ENCODE measurements around the gene FLOT2. TPM values are rescaled to one million over a fixed set of nuclear protein-coding genes. Genes with fewer than 3 reads are reported as not detected.

FLOT2 gene
- total and polyA plus RNA-seq, 9 donors = 24.5 to 77.3 (median 75.3) TPM

Other genes with a start within 250 kb of the FLOT2 start
- gene SDF2, start 235.8 kb downstream of the FLOT2 start, total RNA-seq = 46.1 TPM
- 10 to 100 TPM; 35.5 to 50.4 (median 40.2) TPM for gene SDF2, start 235.8 kb downstream of the FLOT2 start, polyA plus RNA-seq (ENCODE audit: insufficient read depth in 1 of 8, insufficient read length in 8 of 8, low replicate concordance in 1 of 8)
- 28.1 TPM for gene SUPT6H, start 235.5 kb downstream of the FLOT2 start, total RNA-seq
- 10 to 100 TPM; 34.6 to 53.3 (median 44.2) TPM for gene SUPT6H, start 235.5 kb downstream of the FLOT2 start, polyA plus RNA-seq (ENCODE audit: insufficient read depth in 1 of 8, insufficient read length in 8 of 8, low replicate concordance in 1 of 8)
- 0.80 TPM for gene PROCA1, start 185.8 kb downstream of the FLOT2 start, total RNA-seq
- 1 to 10 TPM; 3.0 to 5.5 (median 3.2) TPM for gene PROCA1, start 185.8 kb downstream of the FLOT2 start, polyA plus RNA-seq (ENCODE audit: insufficient read depth in 1 of 8, insufficient read length in 8 of 8, low replicate concordance in 1 of 8)
- 86.4 TPM for gene RAB34, start 179.9 kb downstream of the FLOT2 start, total RNA-seq
- gene RAB34, start 179.9 kb downstream of the FLOT2 start, polyA plus RNA-seq (ENCODE audit: insufficient read depth in 1 of 8, insufficient read length in 8 of 8, low replicate concordance in 1 of 8) = 100 to 1,000 TPM in 2 of 8 donors, 10 to 100 TPM in 6; 67.9 to 106 (median 82.0) TPM
- gene RPL23A, start 177.7 kb downstream of the FLOT2 start, total RNA-seq = 2,275 TPM
- gene RPL23A, start 177.7 kb downstream of the FLOT2 start, polyA plus RNA-seq (ENCODE audit: insufficient read depth in 1 of 8, insufficient read length in 8 of 8, low replicate concordance in 1 of 8) = 1,000 to 10,000 TPM in 6 of 8 donors, 100 to 1,000 TPM in 2; 953 to 1,341 (median 1,138) TPM
- 2.3 TPM for gene TLCD1, start 171.5 kb downstream of the FLOT2 start, total RNA-seq
- gene TLCD1, start 171.5 kb downstream of the FLOT2 start, polyA plus RNA-seq (ENCODE audit: insufficient read depth in 1 of 8, insufficient read length in 8 of 8, low replicate concordance in 1 of 8) = 1 to 10 TPM; 3.7 to 5.6 (median 4.1) TPM
- 1.9 TPM for gene NEK8, start 168.9 kb downstream of the FLOT2 start, total RNA-seq
- gene NEK8, start 168.9 kb downstream of the FLOT2 start, polyA plus RNA-seq (ENCODE audit: insufficient read depth in 1 of 8, insufficient read length in 8 of 8, low replicate concordance in 1 of 8) = 1 to 10 TPM; 2.1 to 3.9 (median 2.7) TPM
- 24.2 TPM for gene TRAF4, start 153.7 kb downstream of the FLOT2 start, total RNA-seq
- gene TRAF4, start 153.7 kb downstream of the FLOT2 start, polyA plus RNA-seq (ENCODE audit: insufficient read depth in 1 of 8, insufficient read length in 8 of 8, low replicate concordance in 1 of 8) = 10 to 100 TPM; 58.5 to 91.2 (median 66.1) TPM
- gene FAM222B, start 54.9 kb downstream of the FLOT2 start, total RNA-seq = 3.4 TPM
- 10 to 100 TPM; 10.1 to 14.3 (median 12.8) TPM for gene FAM222B, start 54.9 kb downstream of the FLOT2 start, polyA plus RNA-seq (ENCODE audit: insufficient read depth in 1 of 8, insufficient read length in 8 of 8, low replicate concordance in 1 of 8)
- 18.7 TPM for gene ERAL1, start 42.7 kb downstream of the FLOT2 start, total RNA-seq
- gene ERAL1, start 42.7 kb downstream of the FLOT2 start, polyA plus RNA-seq (ENCODE audit: insufficient read depth in 1 of 8, insufficient read length in 8 of 8, low replicate concordance in 1 of 8) = 10 to 100 TPM; 36.3 to 49.4 (median 45.1) TPM
- 5.2 TPM for gene DHRS13, start 5.3 kb upstream of the FLOT2 start, total RNA-seq
- 1 to 10 TPM; 2.9 to 5.9 (median 4.1) TPM for gene DHRS13, start 5.3 kb upstream of the FLOT2 start, polyA plus RNA-seq (ENCODE audit: insufficient read depth in 1 of 8, insufficient read length in 8 of 8, low replicate concordance in 1 of 8)
- gene PHF12, start 53.8 kb upstream of the FLOT2 start, total RNA-seq = 16.5 TPM
- gene PHF12, start 53.8 kb upstream of the FLOT2 start, polyA plus RNA-seq (ENCODE audit: insufficient read depth in 1 of 8, insufficient read length in 8 of 8, low replicate concordance in 1 of 8) = 10 to 100 TPM; 22.6 to 37.1 (median 33.6) TPM
- 0.04 TPM for gene SEZ6, start 108.3 kb upstream of the FLOT2 start, total RNA-seq
- under 1 TPM; 0.09 to 0.44 (median 0.30) TPM for gene SEZ6, start 108.3 kb upstream of the FLOT2 start, polyA plus RNA-seq (ENCODE audit: insufficient read depth in 1 of 8, insufficient read length in 8 of 8, low replicate concordance in 1 of 8)
- 1.6 TPM for gene PIPOX, start 145.4 kb upstream of the FLOT2 start, total RNA-seq
- gene PIPOX, start 145.4 kb upstream of the FLOT2 start, polyA plus RNA-seq (ENCODE audit: insufficient read depth in 1 of 8, insufficient read length in 8 of 8, low replicate concordance in 1 of 8) = 1 to 10 TPM in 7 of 8 donors, under 1 TPM in 1; 0.79 to 5.8 (median 1.5) TPM

Data from muscle of leg (tissue), 9 donors.